HCT116 (cell line): Measurements from ENCODE around the gene ETNK2. TPM values are rescaled to one million over a fixed set of nuclear protein-coding genes. Genes with fewer than 3 reads are reported as not detected.

Experiments used
- ATAC-seq: fragments of 200-7000 bp; cut with Tn5 transposase; 2 replicates; pipeline ENCODE4 v1.9.1; 2020; ENCODE audit warnings: mild to moderate bottlenecking, moderate library complexity
- BruUV-seq: library from RNA; stranded (reverse); fragments of 400-500 nt; replicated peaks from 2 replicates; lab custom pipeline; 2021; lab: Mats Ljungman, UMichigan
- CTCF ChIA-PET: fragments of 300-600 bp; sonication (Branson Sonifier 250); formaldehyde crosslinking; loops from one replicate; lab custom pipeline; 2021; ENCODE audit warnings: antibody characterized with exemption; lab: Charles Lee
- POLR2A ChIA-PET: fragments of 300-600, 350-600 bp; sonication (Branson Sonifier 250); formaldehyde crosslinking; loops from one replicate; lab custom pipeline; 2021; ENCODE audit warnings: antibody characterized with exemption; lab: Charles Lee
- RAD21 ChIA-PET, 2 experiments: fragments of 300-600 bp; sonication (Branson Sonifier 250); formaldehyde crosslinking; loops; one replicate each; lab custom pipeline; 2023; ENCODE audit warnings: low total read pairs in 2 of 2; ENCODE audit not compliant: uncharacterized antibody in 2 of 2, unreplicated experiment in 2 of 2, low non-redundant PET in 1 of 2; lab: Charles Lee
- DNase-seq: peaks from one replicate; pipeline ENCODE4 v3.0.0-alpha.2; 2010; ENCODE audit warnings: low read depth, low spot score
- H2AFZ ChIP-seq: fragments of 200-600 bp; shearing (Covaris generic), sonication (generic); 2 replicates; pipeline ENCODE4 v1.6.1; 2017; ENCODE audit warnings: low read depth, mixed run types, mixed read lengths, antibody characterized with exemption, low read length; ENCODE audit not compliant: poor library complexity, severe bottlenecking
- H3K27ac ChIP-seq: 2 replicates; pipeline ENCODE4 v1.5.1; 2012; ENCODE audit warnings: low read depth, low read length
- H3K27me3 ChIP-seq: fragments of 200-600 bp; sonication (generic); 2 replicates; pipeline ENCODE4 v1.6.1; 2016; ENCODE audit warnings: mixed run types, low read length, mixed read lengths; ENCODE audit not compliant: insufficient read depth
- H3K36me3 ChIP-seq, 2 experiments: fragments of 200-500 bp in 1 of 2; fragments of 200-600 bp in 1 of 2; sonication (Bioruptor generic) in 1 of 2; sonication (generic) in 1 of 2; 2 replicates each; pipeline versions ENCODE4 v1.5.1 to v1.6.1; 2014 to 2016; ENCODE audit warnings: low read length in 2 of 2, inconsistent platforms in 1 of 2, mixed read lengths in 1 of 2, mixed run types in 1 of 2; ENCODE audit not compliant: insufficient read depth in 2 of 2, control insufficient read depth in 1 of 2
- H3K4me1 ChIP-seq, 2 experiments: fragments of 200-600 bp in 1 of 2; sonication (generic) in 1 of 2; 2 replicates each; pipeline versions ENCODE4 v1.5.1 to v1.6.1; 2012 to 2017; ENCODE audit warnings: low read length in 2 of 2, inconsistent platforms in 1 of 2, mild to moderate bottlenecking in 1 of 2, mixed read lengths in 1 of 2, mixed run types in 1 of 2, moderate library complexity in 1 of 2; ENCODE audit not compliant: insufficient read depth in 2 of 2, control insufficient read depth in 1 of 2
- H3K4me2 ChIP-seq: fragments of 200-600 bp; sonication (generic); 2 replicates; pipeline ENCODE4 v1.6.1; 2017; ENCODE audit warnings: mixed run types, low read length, mixed read lengths
- H3K4me3 ChIP-seq, 2 experiments: fragments of 200-600 bp in 1 of 2; sonication (generic) in 1 of 2; replicated peaks in 1 of 2; 2 replicates each; pipeline ENCODE4 v1.5.1; 2011 to 2016; ENCODE audit warnings: low read length in 2 of 2, control low read depth in 1 of 2, low read depth in 1 of 2, mild to moderate bottlenecking in 1 of 2, mixed read lengths in 1 of 2, mixed run types in 1 of 2
- H3K79me2 ChIP-seq: fragments of 200-600 bp; sonication (generic); 2 replicates; pipeline ENCODE4 v1.6.1; 2017; ENCODE audit warnings: mild to moderate bottlenecking, mixed run types, low read length, moderate library complexity, mixed read lengths; ENCODE audit not compliant: insufficient read depth
- H3K9ac ChIP-seq: fragments of 200-600 bp; sonication (generic); 2 replicates; pipeline ENCODE4 v1.6.1; 2016; ENCODE audit warnings: low read length, mixed read lengths
- H3K9me2 ChIP-seq: fragments of 200-600 bp; sonication (generic), shearing (Covaris generic); 2 replicates; pipeline ENCODE4 v1.6.1; 2017; ENCODE audit warnings: mixed run types, mild to moderate bottlenecking, moderate library complexity; ENCODE audit not compliant: insufficient read depth
- H3K9me3 ChIP-seq, 2 experiments: fragments of 200-500 bp in 1 of 2; fragments of 200-600 bp in 1 of 2; sonication (Bioruptor generic) in 1 of 2; sonication (generic) in 1 of 2; 2 replicates each; pipeline ENCODE4 v1.6.1; 2014 to 2017; ENCODE audit warnings: low read length in 2 of 2, mixed read lengths in 2 of 2, inconsistent platforms in 1 of 2, low read depth in 1 of 2, mild to moderate bottlenecking in 1 of 2, mixed run types in 1 of 2, moderate library complexity in 1 of 2; ENCODE audit not compliant: control insufficient read depth in 1 of 2, insufficient read depth in 1 of 2
- H4K20me1 ChIP-seq: fragments of 200-600 bp; sonication (generic), shearing (Covaris generic); 2 replicates; pipeline ENCODE4 v1.6.1; 2017; ENCODE audit warnings: mixed run types, mild to moderate bottlenecking, moderate library complexity; ENCODE audit not compliant: insufficient read depth
- CEBPB ChIP-seq: IDR thresholded peaks from 2 replicates; pipeline ENCODE4 v1.6.1; 2012; ENCODE audit warnings: low read depth
- EZH2phosphoT487 ChIP-seq: fragments of 200-600 bp; IDR thresholded peaks from 2 replicates; pipeline ENCODE4 v1.6.1; 2018; ENCODE audit warnings: antibody characterized with exemption, borderline replicate concordance
- FOSL1 ChIP-seq: IDR thresholded peaks from 2 replicates; pipeline ENCODE4 v1.6.1; 2012; ENCODE audit warnings: low read depth
- POLR2AphosphoS5 ChIP-seq: IDR thresholded peaks from 2 replicates; pipeline ENCODE4 v1.6.1; 2011; ENCODE audit warnings: mild to moderate bottlenecking, low read depth, low read length, moderate library complexity
- SIN3A ChIP-seq: IDR thresholded peaks from 2 replicates; pipeline ENCODE4 v1.6.1; 2012; ENCODE audit warnings: low read depth
- SP1 ChIP-seq: IDR thresholded peaks from 2 replicates; pipeline ENCODE4 v1.6.1; 2012; ENCODE audit warnings: low read depth
- SRF ChIP-seq: IDR thresholded peaks from 2 replicates; pipeline ENCODE4 v1.6.1; 2012; ENCODE audit warnings: low read depth
- YY1 ChIP-seq: IDR thresholded peaks from 2 replicates; pipeline ENCODE4 v1.6.1; 2011; ENCODE audit warnings: low read length, low read depth, moderate library complexity, mild to moderate bottlenecking; ENCODE audit not compliant: insufficient replicate concordance; ENCODE audit errors: extremely low read depth
- intact Hi-C: fragments of 100-400 bp; cut with micrococcal nuclease; formaldehyde crosslinking; loops from 2 replicates; pipeline ENCODE4 v1.10.0; 2022
- total RNA-seq: library from RNA; stranded (reverse); gene quantifications from one replicate; pipeline ENCODE4 v1.2.1, GENCODE V29; 2021; ENCODE audit not compliant: unreplicated experiment
- TF ChIP-seq, protein P1 (sequence below): IDR thresholded peaks from 2 replicates; pipeline ENCODE4 v1.6.1; 2012; ENCODE audit warnings: low read depth
- TF ChIP-seq, protein P2 (sequence below), 3 experiments: fragments of 200-600 bp in 1 of 3; sonication (generic) in 1 of 3; IDR thresholded peaks in 2 of 3; conservative IDR thresholded peaks in 1 of 3; 2 replicates each; pipeline ENCODE4 v1.5.1; 2012 to 2017; ENCODE audit warnings: low read depth in 2 of 3, low read length in 2 of 3, antibody characterized with exemption in 1 of 3, borderline replicate concordance in 1 of 3, control low read depth in 1 of 3, mild to moderate bottlenecking in 1 of 3, mixed read lengths in 1 of 3, mixed run types in 1 of 3, moderate library complexity in 1 of 3; ENCODE audit not compliant: insufficient read depth in 1 of 3
- TF ChIP-seq, protein P3 (sequence below): IDR thresholded peaks from 2 replicates; pipeline ENCODE4 v1.6.1; 2012

The ETNK2 gene
- total RNA-seq, 1 experiment from 2014 or later = 16.1 TPM

DNA sequence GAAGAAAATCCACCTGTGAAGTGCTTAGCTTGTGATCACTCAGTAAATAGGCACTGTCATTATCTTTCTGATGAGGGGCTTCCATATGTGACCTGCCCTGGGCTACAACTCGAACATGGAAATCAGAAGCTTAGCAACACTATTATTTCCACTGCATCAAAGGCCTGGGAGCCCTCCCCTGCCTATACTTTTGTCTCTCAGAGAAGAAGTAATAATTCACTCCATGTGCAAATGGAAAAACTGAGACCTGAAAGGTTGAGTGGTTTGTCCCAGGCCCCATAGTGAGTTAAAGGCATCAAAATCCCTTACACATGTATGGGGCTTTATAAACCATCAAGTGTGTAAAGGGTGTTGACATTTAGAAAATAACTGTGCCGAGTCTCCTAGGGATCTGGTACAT, 58.1 kb downstream of the ETNK2 start:
- no peaks in the 10 kb centered on the region for H4K20me1 ChIP-seq
- no peak for TF ChIP-seq SRF
- TF ChIP-seq, protein P1, sequence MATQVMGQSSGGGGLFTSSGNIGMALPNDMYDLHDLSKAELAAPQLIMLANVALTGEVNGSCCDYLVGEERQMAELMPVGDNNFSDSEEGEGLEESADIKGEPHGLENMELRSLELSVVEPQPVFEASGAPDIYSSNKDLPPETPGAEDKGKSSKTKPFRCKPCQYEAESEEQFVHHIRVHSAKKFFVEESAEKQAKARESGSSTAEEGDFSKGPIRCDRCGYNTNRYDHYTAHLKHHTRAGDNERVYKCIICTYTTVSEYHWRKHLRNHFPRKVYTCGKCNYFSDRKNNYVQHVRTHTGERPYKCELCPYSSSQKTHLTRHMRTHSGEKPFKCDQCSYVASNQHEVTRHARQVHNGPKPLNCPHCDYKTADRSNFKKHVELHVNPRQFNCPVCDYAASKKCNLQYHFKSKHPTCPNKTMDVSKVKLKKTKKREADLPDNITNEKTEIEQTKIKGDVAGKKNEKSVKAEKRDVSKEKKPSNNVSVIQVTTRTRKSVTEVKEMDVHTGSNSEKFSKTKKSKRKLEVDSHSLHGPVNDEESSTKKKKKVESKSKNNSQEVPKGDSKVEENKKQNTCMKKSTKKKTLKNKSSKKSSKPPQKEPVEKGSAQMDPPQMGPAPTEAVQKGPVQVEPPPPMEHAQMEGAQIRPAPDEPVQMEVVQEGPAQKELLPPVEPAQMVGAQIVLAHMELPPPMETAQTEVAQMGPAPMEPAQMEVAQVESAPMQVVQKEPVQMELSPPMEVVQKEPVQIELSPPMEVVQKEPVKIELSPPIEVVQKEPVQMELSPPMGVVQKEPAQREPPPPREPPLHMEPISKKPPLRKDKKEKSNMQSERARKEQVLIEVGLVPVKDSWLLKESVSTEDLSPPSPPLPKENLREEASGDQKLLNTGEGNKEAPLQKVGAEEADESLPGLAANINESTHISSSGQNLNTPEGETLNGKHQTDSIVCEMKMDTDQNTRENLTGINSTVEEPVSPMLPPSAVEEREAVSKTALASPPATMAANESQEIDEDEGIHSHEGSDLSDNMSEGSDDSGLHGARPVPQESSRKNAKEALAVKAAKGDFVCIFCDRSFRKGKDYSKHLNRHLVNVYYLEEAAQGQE = no peak
- TF ChIP-seq, protein P2, sequence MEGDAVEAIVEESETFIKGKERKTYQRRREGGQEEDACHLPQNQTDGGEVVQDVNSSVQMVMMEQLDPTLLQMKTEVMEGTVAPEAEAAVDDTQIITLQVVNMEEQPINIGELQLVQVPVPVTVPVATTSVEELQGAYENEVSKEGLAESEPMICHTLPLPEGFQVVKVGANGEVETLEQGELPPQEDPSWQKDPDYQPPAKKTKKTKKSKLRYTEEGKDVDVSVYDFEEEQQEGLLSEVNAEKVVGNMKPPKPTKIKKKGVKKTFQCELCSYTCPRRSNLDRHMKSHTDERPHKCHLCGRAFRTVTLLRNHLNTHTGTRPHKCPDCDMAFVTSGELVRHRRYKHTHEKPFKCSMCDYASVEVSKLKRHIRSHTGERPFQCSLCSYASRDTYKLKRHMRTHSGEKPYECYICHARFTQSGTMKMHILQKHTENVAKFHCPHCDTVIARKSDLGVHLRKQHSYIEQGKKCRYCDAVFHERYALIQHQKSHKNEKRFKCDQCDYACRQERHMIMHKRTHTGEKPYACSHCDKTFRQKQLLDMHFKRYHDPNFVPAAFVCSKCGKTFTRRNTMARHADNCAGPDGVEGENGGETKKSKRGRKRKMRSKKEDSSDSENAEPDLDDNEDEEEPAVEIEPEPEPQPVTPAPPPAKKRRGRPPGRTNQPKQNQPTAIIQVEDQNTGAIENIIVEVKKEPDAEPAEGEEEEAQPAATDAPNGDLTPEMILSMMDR (IDR thresholded peaks at IDR 0.05 in 2 of 3, conservative IDR thresholded peaks at IDR 0.05 in 1 of 3; ENCODE audit: borderline replicate concordance in 1 of 3, insufficient read depth in 1 of 3, low read depth in 2 of 3, low read length in 2 of 3) = no peak
- no peak for TF ChIP-seq SP1
- TF ChIP-seq FOSL1 = no peak
- no peak for TF ChIP-seq POLR2AphosphoS5
- no peak for TF ChIP-seq CEBPB
- no peak for TF ChIP-seq EZH2phosphoT487
- no peak for TF ChIP-seq SIN3A
- no peak for TF ChIP-seq YY1
- TF ChIP-seq, protein P3, sequence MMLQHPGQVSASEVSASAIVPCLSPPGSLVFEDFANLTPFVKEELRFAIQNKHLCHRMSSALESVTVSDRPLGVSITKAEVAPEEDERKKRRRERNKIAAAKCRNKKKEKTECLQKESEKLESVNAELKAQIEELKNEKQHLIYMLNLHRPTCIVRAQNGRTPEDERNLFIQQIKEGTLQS = no peak
- no peaks in the 10 kb centered on the region for H3K9me2 ChIP-seq
- no TSS peak for BruUV-seq
- H3K27me3 ChIP-seq = no peaks in the 10 kb centered on the region
- intact Hi-C loops = no loop called here
- ATAC-seq (no peak), DNase-seq (no peak)
- POLR2A ChIA-PET = no interaction called here
- no peak overlapping the region for H3K9ac ChIP-seq
- CTCF ChIA-PET = no interaction called here
- H2AFZ ChIP-seq = no peak overlapping the region
- no peaks in the 10 kb centered on the region for H3K9me3 ChIP-seq
- peaks cover 36% of the 10 kb centered on the region; the same call in 1 of the 2 replicates for H3K79me2 ChIP-seq
- peaks cover 32 to 57% of the 10 kb centered on the region in 2 experiments for H3K4me1 ChIP-seq
- H3K4me2 ChIP-seq = peak overlapping the region; percentile 49; the same call in 1 of the 2 replicates
- H3K36me3 ChIP-seq = no peaks in the 10 kb centered on the region
- H3K4me3 ChIP-seq = no peak overlapping the region
- RAD21 ChIA-PET = interaction anchor here in 1 of 2 experiments (0.7 to 0.8 kb wide), 2 partner anchors 13 to 21 kb away, joined by 3 read pairs; partner anchors contain the start of gene SOX13
- H3K27ac ChIP-seq = no peak overlapping the region
